ENCODE results near the gene SCGB1A1. TPM values are rescaled to one million over a fixed set of nuclear protein-coding genes. Genes with fewer than 3 reads are reported as not detected.

SCGB1A1 gene, protein sequence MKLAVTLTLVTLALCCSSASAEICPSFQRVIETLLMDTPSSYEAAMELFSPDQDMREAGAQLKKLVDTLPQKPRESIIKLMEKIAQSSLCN
- total RNA-seq (not detected in 2 replicates), polyA plus RNA-seq (not detected in 2 replicates), polyA minus RNA-seq (not detected in 2 replicates)
- total RNA-seq (2013): not detected

DNA sequence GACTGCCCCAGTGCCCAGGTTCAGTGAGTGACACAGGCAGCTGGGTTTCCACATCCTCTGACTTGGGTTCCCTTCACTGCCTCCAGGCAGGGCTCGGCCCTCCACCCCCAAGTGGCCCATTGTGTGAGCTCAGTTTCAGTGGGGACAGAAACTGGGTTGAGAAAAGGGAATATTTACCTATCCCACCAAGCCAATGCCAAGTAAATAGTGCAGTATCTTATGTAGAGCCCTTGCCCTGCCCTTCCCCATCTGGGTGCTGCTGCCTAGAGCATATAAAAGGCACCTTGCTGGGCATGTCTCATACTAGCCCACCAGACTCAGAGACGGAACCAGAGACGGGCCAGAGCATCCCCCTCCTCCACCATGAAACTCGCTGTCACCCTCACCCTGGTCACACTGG is at the start of gene SCGB1A1:
Gene SCGB1A1, plus strand, starts transcription at position 301 of the 400 bp plus-strand sequence. Its CDS starts 63 bp downstream, at position 364.
- no peak within 1 kb of the TSS for H3K4me3 Mint-ChIP-seq
- H3K27ac Mint-ChIP-seq: no peak within 1 kb of the TSS
- Histone ChIP-seq H3K9ac (ENCODE audit: low read length) (no peak within 1 kb of the TSS), H3K27ac (ENCODE audit: low read length in 2 of 2) (no peak within 1 kb of the TSS), H3K79me2 (ENCODE audit: control insufficient read depth, insufficient read depth, low read length) (no peaks in the 10 kb centered on the region), H3K27me3 (replicated peaks in 1 of 4; ENCODE audit: control extremely low read depth in 1 of 4, control insufficient read depth in 3 of 4, insufficient read depth in 4 of 4, low read length in 3 of 4) (peaks cover 0 to 1% (median 0%) of the 10 kb centered on the region in 4 experiments), H3K36me3 (replicated peaks in 1 of 2; ENCODE audit: control extremely low read depth in 1 of 2, control insufficient read depth in 1 of 2, extremely low read depth in 1 of 2, insufficient read depth in 2 of 2, low read length in 1 of 2) (no peaks in the 10 kb centered on the region), H3K4me3 (ENCODE audit: control extremely low read depth in 1 of 5, extremely low read depth in 1 of 5, insufficient read depth in 1 of 5, low read depth in 2 of 5, low read length in 4 of 5) (no peak within 1 kb of the TSS), H3K4me2 (replicated peaks; ENCODE audit: low read depth, low read length, poor library complexity, severe bottlenecking) (no peak within 1 kb of the TSS), H3K9me3 (ENCODE audit: control extremely low read depth in 1 of 3, control insufficient read depth in 2 of 3, insufficient read depth in 1 of 3, low read length in 2 of 3) (no peaks in the 10 kb centered on the region), H4K20me1 (ENCODE audit: control insufficient read depth, insufficient read depth, low read length, poor library complexity, severe bottlenecking) (no peaks in the 10 kb centered on the region), H2AFZ (ENCODE audit: insufficient read depth, low read depth, low read length, poor library complexity, severe bottlenecking) (no peak within 1 kb of the TSS), H3K4me1 (ENCODE audit: control insufficient read depth in 2 of 2, insufficient read depth in 2 of 2, low read length in 2 of 2) (no peaks in the 10 kb centered on the region)
- ChIA-PET POLR2A (interaction anchor here (0.7 kb wide), 1 partner anchor 126 kb away, joined by 3 read pairs; no protein-coding TSS in a partner anchor), CTCF (interaction anchor here (1.3 kb wide), 1 partner anchor 8 kb away, joined by 3 read pairs; no protein-coding TSS in a partner anchor)
- H3K4me1 Mint-ChIP-seq: no peaks in the 10 kb centered on the region
- TF ChIP-seq EZH2 (IDR thresholded peaks at IDR 0.05; ENCODE audit: borderline replicate concordance, insufficient read depth, low read depth, low read length, poor library complexity, severe bottlenecking): no peak
- TF ChIP-seq, protein P1, sequence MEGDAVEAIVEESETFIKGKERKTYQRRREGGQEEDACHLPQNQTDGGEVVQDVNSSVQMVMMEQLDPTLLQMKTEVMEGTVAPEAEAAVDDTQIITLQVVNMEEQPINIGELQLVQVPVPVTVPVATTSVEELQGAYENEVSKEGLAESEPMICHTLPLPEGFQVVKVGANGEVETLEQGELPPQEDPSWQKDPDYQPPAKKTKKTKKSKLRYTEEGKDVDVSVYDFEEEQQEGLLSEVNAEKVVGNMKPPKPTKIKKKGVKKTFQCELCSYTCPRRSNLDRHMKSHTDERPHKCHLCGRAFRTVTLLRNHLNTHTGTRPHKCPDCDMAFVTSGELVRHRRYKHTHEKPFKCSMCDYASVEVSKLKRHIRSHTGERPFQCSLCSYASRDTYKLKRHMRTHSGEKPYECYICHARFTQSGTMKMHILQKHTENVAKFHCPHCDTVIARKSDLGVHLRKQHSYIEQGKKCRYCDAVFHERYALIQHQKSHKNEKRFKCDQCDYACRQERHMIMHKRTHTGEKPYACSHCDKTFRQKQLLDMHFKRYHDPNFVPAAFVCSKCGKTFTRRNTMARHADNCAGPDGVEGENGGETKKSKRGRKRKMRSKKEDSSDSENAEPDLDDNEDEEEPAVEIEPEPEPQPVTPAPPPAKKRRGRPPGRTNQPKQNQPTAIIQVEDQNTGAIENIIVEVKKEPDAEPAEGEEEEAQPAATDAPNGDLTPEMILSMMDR (IDR thresholded peaks at IDR 0.05): no peak
- intact Hi-C loops (cut with micrococcal nuclease): no loop called here
- WGBS (ENCODE audit: insufficient coverage): 81% methylated on average over 3 of the region's 4 CpGs
- no peaks in the 10 kb centered on the region for H3K9me3 Mint-ChIP-seq (ENCODE audit: insufficient read depth)
- ATAC-seq (ENCODE audit: low read depth) (no peak), DNase-seq (no peak)
- H3K27me3 Mint-ChIP-seq: peaks cover 11% of the 10 kb centered on the region

DNA sequence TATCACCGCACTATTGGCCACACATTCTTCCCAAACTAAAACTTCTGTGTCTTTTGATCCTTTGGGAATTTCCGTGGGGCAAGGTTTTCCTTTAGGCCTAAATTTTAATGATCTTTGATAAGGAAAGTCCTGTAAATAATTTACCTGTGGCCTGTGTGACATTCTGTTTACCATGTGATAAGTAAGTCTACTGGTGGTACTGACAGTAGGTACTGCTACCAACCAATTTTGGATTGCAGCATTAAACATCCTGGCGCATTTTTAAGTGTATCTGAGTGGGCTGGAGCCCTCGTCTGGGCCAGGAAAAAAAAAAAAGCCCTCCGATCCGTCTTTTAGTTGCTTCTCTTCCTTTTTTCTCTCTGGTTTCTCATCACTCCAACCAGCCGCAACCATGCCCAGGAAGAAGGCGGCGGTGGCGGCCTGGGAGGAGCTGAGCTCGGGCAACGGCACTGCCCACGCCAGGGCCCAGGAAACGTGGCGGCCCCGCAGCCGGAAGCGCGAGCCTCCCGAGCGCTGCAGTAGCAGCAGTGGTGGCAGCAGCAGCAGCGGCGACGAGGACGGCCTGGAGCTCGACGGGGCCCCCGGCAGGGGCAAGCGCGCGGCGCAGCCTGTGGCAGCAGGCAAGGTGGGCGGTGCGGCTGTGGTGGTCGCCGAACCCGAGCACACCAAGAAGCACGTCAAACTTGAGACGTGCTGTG is 47.9 kb upstream of the SCGB1A1 start:
- CTCF ChIA-PET: interaction anchor here (1.1 to 2.4 kb wide), 3 partner anchors 24 to 574 kb away, joined by 3 to 9 read pairs (median 6); no protein-coding TSS in a partner anchor
- Histone ChIP-seq H3K4me3 (ENCODE audit: control extremely low read depth in 1 of 5, extremely low read depth in 1 of 5, insufficient read depth in 1 of 5, low read depth in 2 of 5, low read length in 4 of 5) (peak overlapping the region in 1 of 5 experiments; percentile 19), H3K4me1 (ENCODE audit: control insufficient read depth in 2 of 2, insufficient read depth in 2 of 2, low read length in 2 of 2) (peaks cover 0 to 2% of the 10 kb centered on the region in 2 donors), H3K27ac (ENCODE audit: low read length in 2 of 2) (no peak overlapping the region), H3K79me2 (ENCODE audit: control insufficient read depth, insufficient read depth, low read length) (no peaks in the 10 kb centered on the region), H4K20me1 (ENCODE audit: control insufficient read depth, insufficient read depth, low read length, poor library complexity, severe bottlenecking) (no peaks in the 10 kb centered on the region), H2AFZ (ENCODE audit: insufficient read depth, low read depth, low read length, poor library complexity, severe bottlenecking) (peak overlapping the region; percentile 33), H3K9me3 (ENCODE audit: control extremely low read depth in 1 of 3, control insufficient read depth in 2 of 3, insufficient read depth in 1 of 3, low read length in 2 of 3) (no peaks in the 10 kb centered on the region), H3K4me2 (replicated peaks; ENCODE audit: low read depth, low read length, poor library complexity, severe bottlenecking) (peak overlapping the region; percentile 43), H3K27me3 (replicated peaks in 1 of 4; ENCODE audit: control extremely low read depth in 1 of 4, control insufficient read depth in 3 of 4, insufficient read depth in 4 of 4, low read length in 3 of 4) (no peaks in the 10 kb centered on the region), H3K36me3 (replicated peaks in 1 of 2; ENCODE audit: control extremely low read depth in 1 of 2, control insufficient read depth in 1 of 2, extremely low read depth in 1 of 2, insufficient read depth in 2 of 2, low read length in 1 of 2) (no peaks in the 10 kb centered on the region), H3K9ac (ENCODE audit: low read length) (peak overlapping the region; percentile 15)
- TF ChIP-seq, protein P1 (IDR thresholded peaks at IDR 0.05): no peak
- TF ChIP-seq EZH2 (IDR thresholded peaks at IDR 0.05; ENCODE audit: borderline replicate concordance, insufficient read depth, low read depth, low read length, poor library complexity, severe bottlenecking): no peak
- intact Hi-C loops (cut with micrococcal nuclease): no loop called here
- ATAC-seq (ENCODE audit: low read depth) (peak; percentile 76), DNase-seq (peak; percentile 54)
- 47% methylated on average over 33 of the region's 39 CpGs for WGBS (ENCODE audit: insufficient coverage)
- Mint-ChIP-seq H3K27me3 (no peaks in the 10 kb centered on the region), H3K27ac (peak overlapping the region; percentile 81), H3K4me1 (no peaks in the 10 kb centered on the region), H3K9me3 (ENCODE audit: insufficient read depth) (no peaks in the 10 kb centered on the region), H3K4me3 (peak overlapping the region; percentile 74)
- POLR2A ChIA-PET: no interaction called here

All from B cell (primary cell).